GM08714 (cell line): ENCODE results near the gene PNPLA5.
"Not testable (repeated sequence)": the region's sequence is repeated elsewhere in the genome, so short reads cannot be mapped to it uniquely, and the experiment has no call there.

ENCODE experiments used
- H3K4me3 ChIP-seq: fragments of 200-500 bp; sonication (Bioruptor generic); 2 replicates; pipeline ENCODE4 v1.5.1; 2014; ENCODE audit warnings: mild to moderate bottlenecking, low read length, inconsistent platforms
- ZNF274 ChIP-seq: IDR thresholded peaks from 2 replicates; pipeline ENCODE4 v1.6.1; 2012; ENCODE audit warnings: mild to moderate bottlenecking, low read depth, low read length

PNPLA5 gene

GRCh38 chr22:43878831-43879550 lies 12.8 kb downstream of the PNPLA5 start:
- TF ChIP-seq ZNF274, result no peak

GRCh38 chr22:43878079-43878795 lies 13.6 kb downstream of the PNPLA5 start:
- H3K4me3 ChIP-seq, result no peak overlapping the region
- TF ChIP-seq ZNF274, result no peak

More at GRCh38 chr22:43878831-43879550, 12.8 kb downstream of the PNPLA5 start:
- H3K4me3 ChIP-seq, result no peak overlapping the region

- no peak for TF ChIP-seq ZNF274
- H3K4me3 ChIP-seq, result no peak overlapping the region
Observed at GRCh38 chr22:43876866-43877509, 14.8 kb downstream of the PNPLA5 start.

- TF ChIP-seq ZNF274, result no peak
- no peak overlapping the region for H3K4me3 ChIP-seq
Observed at GRCh38 chr22:43869799-43870198, 22.0 kb downstream of the PNPLA5 start.

GRCh38 chr22:43869001-43869400 lies 22.8 kb downstream of the PNPLA5 start:
- not testable (repeated sequence) for H3K4me3 ChIP-seq

- no peak overlapping the region for H3K4me3 ChIP-seq
- no peak for TF ChIP-seq ZNF274
Observed at GRCh38 chr22:43867839-43868635, 23.8 kb downstream of the PNPLA5 start.

- TF ChIP-seq ZNF274, result no peak
- no peak overlapping the region for H3K4me3 ChIP-seq
Observed at GRCh38 chr22:43862882-43863202, 29.0 kb downstream of the PNPLA5 start.

DNA sequence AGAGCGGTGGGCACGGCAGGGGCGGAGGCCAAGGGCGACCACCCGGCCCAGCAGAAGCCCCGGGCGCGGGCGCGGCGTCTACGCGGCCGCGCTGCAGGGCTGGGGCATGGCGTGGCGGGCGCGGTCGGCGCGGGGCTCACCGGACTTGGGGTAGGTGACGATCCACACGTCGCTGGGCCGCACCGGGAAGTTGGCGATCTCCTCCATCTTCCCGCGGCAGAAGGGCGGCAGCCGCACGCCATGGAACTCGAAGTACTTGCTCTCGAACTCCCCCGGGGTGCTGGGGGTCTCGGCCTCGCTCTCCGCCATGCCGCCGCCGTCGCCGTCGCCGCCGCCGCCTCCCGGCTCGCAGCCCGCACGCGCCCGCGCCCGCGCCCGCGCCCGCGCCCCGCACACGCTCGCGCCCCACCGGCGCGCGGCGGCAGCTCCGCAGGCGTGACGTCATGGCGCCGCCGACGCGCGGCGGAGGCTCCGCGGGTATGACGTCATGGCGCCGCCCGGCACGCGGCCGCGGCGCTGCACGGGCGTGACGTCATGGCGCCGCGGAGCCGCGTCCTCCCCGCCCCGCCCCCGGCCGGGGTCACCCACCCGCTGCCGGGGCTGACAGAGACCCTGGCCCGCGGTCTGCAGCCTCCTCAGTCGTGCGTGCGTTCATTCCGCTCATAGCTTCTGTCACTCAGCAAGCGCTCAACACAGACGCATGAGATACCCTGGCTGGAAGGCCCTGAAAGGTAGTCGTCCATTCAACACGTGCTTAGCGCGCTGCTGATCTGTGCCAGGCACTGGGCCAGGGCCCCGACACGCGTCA lies 29.5 kb downstream of the PNPLA5 start, which contains the start of gene SULT4A1:
Gene SULT4A1, minus strand, starts transcription at position 440 of the 808 bp plus-strand sequence. Its CDS starts 131 bp downstream, at position 309.
- TF ChIP-seq ZNF274, result no peak
- no peak within 1 kb of the TSS for H3K4me3 ChIP-seq

DNA sequence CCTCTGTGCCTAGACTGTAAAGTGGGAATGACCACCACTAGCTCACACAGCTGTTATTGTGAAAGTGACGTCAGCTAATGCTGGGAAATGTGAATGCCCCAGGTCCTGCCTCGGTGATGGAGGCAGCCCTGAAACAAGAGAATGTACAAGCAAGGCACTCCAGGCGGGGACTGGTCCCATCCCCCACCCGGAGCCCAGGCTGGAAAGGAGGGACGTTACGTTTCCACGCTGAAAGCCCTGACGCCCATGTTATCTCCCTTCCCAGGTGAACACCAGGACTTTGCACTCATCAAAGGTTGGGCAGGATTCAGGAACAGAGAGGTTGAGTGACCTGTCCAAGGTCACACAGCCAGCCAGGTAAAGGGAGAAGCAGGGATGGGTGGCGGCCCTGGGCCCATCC lies 30.3 kb downstream of the PNPLA5 start:
- TF ChIP-seq ZNF274, result no peak
- H3K4me3 ChIP-seq, result no peak overlapping the region

- H3K4me3 ChIP-seq, result no peak overlapping the region
Observed at GRCh38 chr22:43860831-43861230, 31.0 kb downstream of the PNPLA5 start.

GRCh38 chr22:43860126-43860525 lies 31.7 kb downstream of the PNPLA5 start:
- H3K4me3 ChIP-seq, result no peak overlapping the region
- no peak for TF ChIP-seq ZNF274

More at GRCh38 chr22:43860831-43861230, 31.0 kb downstream of the PNPLA5 start:
- no peak for TF ChIP-seq ZNF274

- no peak for TF ChIP-seq ZNF274
- no peak overlapping the region for H3K4me3 ChIP-seq
Observed at GRCh38 chr22:43859621-43860020, 32.2 kb downstream of the PNPLA5 start.

- no peak overlapping the region for H3K4me3 ChIP-seq
- TF ChIP-seq ZNF274, result no peak
Observed at GRCh38 chr22:43859176-43859575, 32.6 kb downstream of the PNPLA5 start.
